Fibroblast of lung (primary cell): Measurements from ENCODE around the gene NHS. TPM values are rescaled to one million over a fixed set of nuclear protein-coding genes. Genes with fewer than 3 reads are reported as not detected.
"Not testable (repeated sequence)": the region's sequence is repeated elsewhere in the genome, so short reads cannot be mapped to it uniquely, and the experiment has no call there.

Experiments used
- DNase-seq, 2 donors: peaks; one replicate each; pipeline versions ENCODE4 v3.0.0 to v3.0.0-alpha.2; 2010; ENCODE audit warnings: low read depth in 2 of 2
- H2AFZ ChIP-seq: 2 replicates; pipeline ENCODE4 v1.5.1; 2012; ENCODE audit warnings: low read length, control low read depth, inconsistent platforms
- H3K27ac ChIP-seq: 2 replicates; pipeline ENCODE4 v1.5.1; 2011; ENCODE audit warnings: low read length, control low read depth; ENCODE audit not compliant: insufficient read depth
- H3K27me3 ChIP-seq: 2 replicates; pipeline ENCODE4 v1.5.1; 2011; ENCODE audit warnings: mild to moderate bottlenecking, low read length; ENCODE audit not compliant: control insufficient read depth, insufficient read depth
- H3K36me3 ChIP-seq: 2 replicates; pipeline ENCODE4 v1.5.1; 2011; ENCODE audit warnings: low read length; ENCODE audit not compliant: control insufficient read depth, insufficient read depth
- H3K4me1 ChIP-seq: 2 replicates; pipeline ENCODE4 v1.5.1; 2011; ENCODE audit warnings: low read length; ENCODE audit not compliant: control insufficient read depth, insufficient read depth; ENCODE audit errors: extremely low read depth
- H3K4me2 ChIP-seq: 2 replicates; pipeline ENCODE4 v1.5.1; 2011; ENCODE audit warnings: low read length, control low read depth; ENCODE audit not compliant: insufficient read depth; ENCODE audit errors: extremely low read depth
- H3K4me3 ChIP-seq, 4 experiments: fragments of 200-600 bp in 1 of 4; sonication (generic) in 1 of 4; replicated peaks in 1 of 4; 2 replicates each; pipeline ENCODE4 v1.5.1; 2011 to 2016; ENCODE audit warnings: low read length in 4 of 4, low read depth in 3 of 4, mild to moderate bottlenecking in 3 of 4, control low read depth in 2 of 4, inconsistent platforms in 1 of 4, mixed read lengths in 1 of 4; ENCODE audit not compliant: insufficient read depth in 1 of 4; ENCODE audit errors: control extremely low read depth in 1 of 4
- H3K79me2 ChIP-seq: 2 replicates; pipeline ENCODE4 v1.5.1; 2012; ENCODE audit warnings: mild to moderate bottlenecking, low read length, inconsistent platforms; ENCODE audit not compliant: control insufficient read depth, insufficient read depth
- H3K9ac ChIP-seq: 2 replicates; pipeline ENCODE4 v1.5.1; 2011; ENCODE audit warnings: mild to moderate bottlenecking, low read length, control low read depth; ENCODE audit not compliant: insufficient read depth
- H3K9me3 ChIP-seq: 2 replicates; pipeline ENCODE4 v1.5.1; 2012; ENCODE audit warnings: low read depth, low read length; ENCODE audit not compliant: control insufficient read depth, insufficient read depth
- H4K20me1 ChIP-seq: 2 replicates; pipeline ENCODE4 v1.5.1; 2011; ENCODE audit warnings: low read length; ENCODE audit not compliant: control insufficient read depth, insufficient read depth; ENCODE audit errors: extremely low read depth
- CTCF ChIP-seq, 2 donors: IDR thresholded peaks in 1 of 2; conservative IDR thresholded peaks in 1 of 2; 1 replicate in 1 of 2; 2 replicates in 1 of 2; pipeline ENCODE4 v1.5.1; 2011 to 2012; ENCODE audit warnings: low read length in 2 of 2, control low read depth in 1 of 2, inconsistent platforms in 1 of 2, low read depth in 1 of 2, mild to moderate bottlenecking in 1 of 2
- EZH2 ChIP-seq: IDR thresholded peaks from 2 replicates; pipeline ENCODE4 v1.5.1; 2012; ENCODE audit warnings: low read length, control low read depth, mild to moderate bottlenecking; ENCODE audit errors: missing control alignments
- polyA plus RNA-seq, 2 donors: library from polyadenylated mRNA; depleted of rRNA in 1 of 2; stranded (reverse) in 1 of 2; unstranded in 1 of 2; fragments of >200 nt; gene quantifications; 2 replicates each; pipeline ENCODE4 v1.2.1, GENCODE V29; 2011 to 2012; ENCODE audit warnings: missing spikeins in 1 of 2
- total RNA-seq: library from RNA; depleted of rRNA; stranded (reverse); fragments of >200 nt; gene quantifications from 2 replicates; pipeline ENCODE4 v1.2.1, GENCODE V29; 2014

The NHS gene
- total and polyA plus RNA-seq, 2 donors (not counting 1 experiment from before 2014, with no cell fraction given): 1.4 to 3.8 TPM

DNA sequence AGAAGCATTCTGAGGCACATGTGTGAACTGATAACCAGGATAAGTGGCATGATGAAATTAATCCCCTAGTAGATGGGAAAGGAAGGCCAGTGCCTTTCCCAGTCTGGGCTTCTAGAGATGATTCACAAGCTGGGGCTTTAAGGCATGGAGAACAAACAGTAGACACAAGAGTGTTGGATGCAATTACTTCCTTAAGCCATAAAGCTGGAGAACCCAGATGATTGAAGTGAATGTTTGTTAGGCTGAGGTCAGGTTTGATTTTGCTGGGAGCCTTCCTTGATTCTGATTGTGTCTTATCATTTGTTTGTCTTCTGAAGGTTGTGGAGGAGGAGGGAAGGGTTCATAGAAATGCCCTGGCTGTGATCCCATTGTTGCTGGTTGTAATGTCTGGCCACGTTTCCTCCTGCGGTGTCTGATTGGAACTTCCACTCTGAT, 125.2 kb downstream of the NHS start:
- no peaks in the 10 kb centered on the region for H3K4me1 ChIP-seq
- H3K4me2 ChIP-seq: no peak overlapping the region
- H3K4me3 ChIP-seq: no peak overlapping the region
- H3K9ac ChIP-seq: no peak overlapping the region
- no peak overlapping the region for H2AFZ ChIP-seq
- H3K79me2 ChIP-seq: no peaks in the 10 kb centered on the region
- no peaks in the 10 kb centered on the region for H3K9me3 ChIP-seq
- peak; percentile 22 to 88 for DNase-seq
- H3K36me3 ChIP-seq: no peaks in the 10 kb centered on the region
- no peaks in the 10 kb centered on the region for H3K27me3 ChIP-seq
- no peaks in the 10 kb centered on the region for H4K20me1 ChIP-seq
- no peak for TF ChIP-seq EZH2
- TF ChIP-seq CTCF (conservative IDR thresholded peaks at IDR 0.05 in 1 of 2, IDR thresholded peaks at IDR 0.05 in 1 of 2; ENCODE audit: low read depth in 1 of 2, low read length in 2 of 2): no peak
- no peak overlapping the region for H3K27ac ChIP-seq

DNA sequence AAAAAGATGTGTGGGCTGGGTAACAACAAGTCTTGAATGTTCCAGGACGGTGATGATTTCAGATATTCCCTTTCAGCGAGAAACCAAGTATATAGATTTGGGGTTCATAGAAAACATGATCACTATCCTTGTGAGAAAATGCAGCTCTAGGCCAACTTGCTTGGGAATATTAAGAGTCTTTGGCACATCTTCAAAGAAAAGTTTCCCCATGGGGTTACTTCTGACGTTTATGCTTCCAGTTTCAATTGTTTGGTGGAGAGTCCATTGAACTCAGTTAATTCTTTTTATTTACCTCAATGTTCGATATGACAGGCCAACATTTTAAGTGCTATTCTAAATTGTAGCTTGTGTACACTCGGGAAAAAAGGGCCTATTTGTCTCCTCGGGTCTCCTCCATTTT, 126.7 kb downstream of the NHS start:
- Histone ChIP-seq H3K79me2 (no peaks in the 10 kb centered on the region), H3K4me3 (no peak overlapping the region), H3K27ac (no peak overlapping the region), H3K4me2 (no peak overlapping the region), H3K27me3 (no peaks in the 10 kb centered on the region), H3K9ac (no peak overlapping the region), H3K9me3 (no peaks in the 10 kb centered on the region), H3K36me3 (no peaks in the 10 kb centered on the region), H2AFZ (no peak overlapping the region), H4K20me1 (no peaks in the 10 kb centered on the region), H3K4me1 (no peaks in the 10 kb centered on the region)
- no peak for TF ChIP-seq EZH2
- TF ChIP-seq CTCF (conservative IDR thresholded peaks at IDR 0.05 in 1 of 2, IDR thresholded peaks at IDR 0.05 in 1 of 2; ENCODE audit: low read depth in 1 of 2, low read length in 2 of 2): no peak
- peak in 1 of 2 donors; percentile 19 for DNase-seq

DNA sequence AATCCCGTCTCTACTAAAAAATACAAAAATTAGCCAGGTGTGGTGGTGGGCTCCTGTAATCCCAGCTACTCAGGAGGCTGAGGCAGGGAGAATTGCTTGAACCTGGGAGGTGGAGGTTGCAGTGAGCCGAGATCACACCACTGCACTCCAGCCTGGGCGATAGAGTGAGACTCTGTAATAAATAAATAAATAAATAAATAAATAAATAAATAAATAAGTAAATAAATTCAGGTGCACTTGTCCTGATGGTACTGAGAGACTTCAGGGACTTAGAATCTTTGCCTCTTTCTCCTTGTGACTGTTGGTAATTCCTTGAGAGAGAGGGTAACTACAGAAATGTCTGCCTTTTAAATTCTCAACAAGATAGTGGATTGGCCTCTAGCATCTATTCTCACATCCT, 131.4 kb downstream of the NHS start:
- not testable (repeated sequence) for H3K9ac ChIP-seq, H3K4me1 ChIP-seq, H3K27ac ChIP-seq, H3K79me2 ChIP-seq, H3K4me2 ChIP-seq, H3K9me3 ChIP-seq, H3K27me3 ChIP-seq, H3K36me3 ChIP-seq, H3K4me3 ChIP-seq, H4K20me1 ChIP-seq, H2AFZ ChIP-seq, DNase-seq
